ENCODE measurements around the gene ADH4. TPM values are rescaled to one million over a fixed set of nuclear protein-coding genes. Genes with fewer than 3 reads are reported as not detected.

Gene ADH4
- total RNA-seq, 1 experiment from 2014 or later: 0.10 TPM

DNA sequence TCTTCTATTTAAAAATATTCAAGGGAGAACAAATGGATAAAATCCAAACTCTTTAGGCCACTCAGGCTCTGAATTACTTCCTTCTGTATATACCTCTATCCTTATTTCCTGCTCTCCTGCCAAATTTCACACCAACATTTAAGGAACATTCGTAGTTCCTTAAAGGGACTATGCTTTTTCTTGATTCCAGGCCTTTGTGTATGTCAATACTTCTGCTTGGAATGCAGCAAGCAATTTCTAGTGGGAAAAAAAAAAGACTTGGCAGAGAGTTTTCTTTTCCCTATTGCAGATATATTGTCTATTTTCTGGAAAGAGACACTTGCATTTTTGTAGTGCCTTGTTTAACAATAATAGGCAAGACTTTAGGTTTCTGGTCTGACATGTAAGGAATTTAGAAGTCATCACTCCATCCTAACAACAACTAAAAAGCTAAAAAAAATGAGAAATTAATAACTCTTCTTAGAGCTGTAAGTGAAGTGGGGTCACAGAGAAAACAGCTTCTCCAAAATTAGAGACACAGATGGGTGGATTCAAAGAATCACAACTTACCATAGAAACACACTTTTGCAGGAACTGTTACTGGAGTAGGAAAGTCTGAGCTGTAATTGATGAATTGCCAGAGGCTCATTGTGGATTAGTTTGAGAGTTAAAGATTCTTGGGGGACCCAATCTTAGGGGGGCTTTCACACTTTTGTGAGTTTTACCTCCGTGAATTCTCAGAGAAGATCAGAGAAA lies 53.4 kb downstream of the ADH4 start:
- H3K36me3 ChIP-seq (ENCODE audit: control insufficient read depth, insufficient read depth, low read length): no peaks in the 10 kb centered on the region; the same call in 1 of the 2 replicates
- no peak overlapping the region; a peak in 1 of 4 replicates for H3K4me3 ChIP-seq (ENCODE audit: low read depth in 2 of 2, low read length in 2 of 2)
- BruUV-seq (replicated peaks): no TSS peak
- TF ChIP-seq, protein P1, sequence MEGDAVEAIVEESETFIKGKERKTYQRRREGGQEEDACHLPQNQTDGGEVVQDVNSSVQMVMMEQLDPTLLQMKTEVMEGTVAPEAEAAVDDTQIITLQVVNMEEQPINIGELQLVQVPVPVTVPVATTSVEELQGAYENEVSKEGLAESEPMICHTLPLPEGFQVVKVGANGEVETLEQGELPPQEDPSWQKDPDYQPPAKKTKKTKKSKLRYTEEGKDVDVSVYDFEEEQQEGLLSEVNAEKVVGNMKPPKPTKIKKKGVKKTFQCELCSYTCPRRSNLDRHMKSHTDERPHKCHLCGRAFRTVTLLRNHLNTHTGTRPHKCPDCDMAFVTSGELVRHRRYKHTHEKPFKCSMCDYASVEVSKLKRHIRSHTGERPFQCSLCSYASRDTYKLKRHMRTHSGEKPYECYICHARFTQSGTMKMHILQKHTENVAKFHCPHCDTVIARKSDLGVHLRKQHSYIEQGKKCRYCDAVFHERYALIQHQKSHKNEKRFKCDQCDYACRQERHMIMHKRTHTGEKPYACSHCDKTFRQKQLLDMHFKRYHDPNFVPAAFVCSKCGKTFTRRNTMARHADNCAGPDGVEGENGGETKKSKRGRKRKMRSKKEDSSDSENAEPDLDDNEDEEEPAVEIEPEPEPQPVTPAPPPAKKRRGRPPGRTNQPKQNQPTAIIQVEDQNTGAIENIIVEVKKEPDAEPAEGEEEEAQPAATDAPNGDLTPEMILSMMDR (IDR thresholded peaks at IDR 0.05): no peak
- TF ChIP-seq SIN3A (IDR thresholded peaks at IDR 0.05; ENCODE audit: borderline replicate concordance, insufficient read depth, low read depth, low read length): no peak
- TF ChIP-seq POLR2AphosphoS5 (IDR thresholded peaks at IDR 0.05; ENCODE audit: low read depth, low read length): no peak
- no peak for TF ChIP-seq TCF7L2 (IDR thresholded peaks at IDR 0.05; ENCODE audit: low read depth, low read length)
- no peak for TF ChIP-seq REST (IDR thresholded peaks at IDR 0.05; ENCODE audit: insufficient read depth in 1 of 2, low read depth in 2 of 2, low read length in 1 of 2)
- DNase-seq (ENCODE audit: low read depth, low spot score): no peak
- ChIA-PET POLR2A (no interaction called here), CTCF (no interaction called here)
- intact Hi-C loops (cut with micrococcal nuclease; ENCODE audit: unreplicated experiment) (no loop called here), in situ Hi-C loops (cut with HindIII; ENCODE audit: low pct_unique_long_range_greater_than_20kb, low sequenced_read_pairs) (no loop called here)
- H3K4me1 ChIP-seq (ENCODE audit: control insufficient read depth, insufficient read depth, low read length): peaks cover 15% of the 10 kb centered on the region
- H3K27ac ChIP-seq (ENCODE audit: low read length): no peak overlapping the region
- no peaks in the 10 kb centered on the region for H3K27me3 ChIP-seq (ENCODE audit: control insufficient read depth, insufficient read depth, low read length)
- no peaks in the 10 kb centered on the region for H3K9me3 ChIP-seq (ENCODE audit: control insufficient read depth, insufficient read depth, low read depth, low read length)
- no peak for ATAC-seq

GRCh38 chr4:99088481-99089365 lies 55.4 kb downstream of the ADH4 start, which contains the start of gene ADH5:
ADH5 (minus strand) TSS chr4:99088788; CDS start chr4:99088700, 88 bp downstream.
- CTCF ChIA-PET: interaction anchor here (1.5 kb wide), 1 partner anchor 33 kb away, joined by 3 read pairs; no protein-coding TSS in a partner anchor
- Histone ChIP-seq H3K4me3 (ENCODE audit: low read depth in 2 of 2, low read length in 2 of 2) (peak within 1 kb of the TSS; percentile 55 to 98), H3K4me1 (ENCODE audit: control insufficient read depth, insufficient read depth, low read length) (peaks cover 15% of the 10 kb centered on the region), H3K27me3 (ENCODE audit: control insufficient read depth, insufficient read depth, low read length) (no peaks in the 10 kb centered on the region), H3K36me3 (ENCODE audit: control insufficient read depth, insufficient read depth, low read length) (no peaks in the 10 kb centered on the region; the same call in none of the 2 replicates), H3K27ac (ENCODE audit: low read length) (peak within 1 kb of the TSS; percentile 90), H3K9me3 (ENCODE audit: control insufficient read depth, insufficient read depth, low read depth, low read length) (no peaks in the 10 kb centered on the region)
- intact Hi-C loops (cut with micrococcal nuclease; ENCODE audit: unreplicated experiment): no loop called here
- TF ChIP-seq TCF7L2 (IDR thresholded peaks at IDR 0.05; ENCODE audit: low read depth, low read length): no peak
- no peak for TF ChIP-seq REST (IDR thresholded peaks at IDR 0.05; ENCODE audit: insufficient read depth in 1 of 2, low read depth in 2 of 2, low read length in 1 of 2)
- peak; percentile 84 for TF ChIP-seq POLR2AphosphoS5 (IDR thresholded peaks at IDR 0.05; ENCODE audit: low read depth, low read length)
- TSS peak; percentile 94 for BruUV-seq (replicated peaks)
- DNase-seq (ENCODE audit: low read depth, low spot score) (no peak), ATAC-seq (peak; percentile 97)
- in situ Hi-C loops (cut with HindIII; ENCODE audit: low pct_unique_long_range_greater_than_20kb, low sequenced_read_pairs): no loop called here
- POLR2A ChIA-PET: interaction anchor here (0.6 kb wide), 2 partner anchors 53 to 288 kb away, joined by 3 read pairs; no protein-coding TSS in a partner anchor
